BE2C (cell line): Measurements from ENCODE around the gene LUZP2.

Experiments used
- DNase-seq: peaks from one replicate; pipeline ENCODE4 v3.0.0-alpha.2; 2020
- H3K27me3 ChIP-seq: fragments of 250-450 bp; sonication (Bioruptor Pico); 2 replicates; pipeline ENCODE4 v1.5.1; 2020; ENCODE audit warnings: mild to moderate bottlenecking
- H3K36me3 ChIP-seq: fragments of 250-450 bp; sonication (Bioruptor Pico); 2 replicates; pipeline ENCODE4 v1.5.1; 2020; ENCODE audit warnings: mild to moderate bottlenecking
- H3K4me1 ChIP-seq: fragments of 250-450 bp; sonication (Bioruptor Pico); 2 replicates; pipeline ENCODE4 v1.5.1; 2020
- H3K4me3 ChIP-seq: 2 replicates; pipeline ENCODE4 v1.5.1; 2011; ENCODE audit warnings: low read depth, low read length
- H3K9me3 ChIP-seq: fragments of 250-450 bp; sonication (Bioruptor Pico); 2 replicates; pipeline ENCODE4 v1.5.1; 2020
- CTCF ChIP-seq: IDR thresholded peaks from 2 replicates; pipeline ENCODE4 v1.5.1; 2012; ENCODE audit warnings: mild to moderate bottlenecking, low read depth, low read length

Gene LUZP2

GRCh38 chr11:24866743-24867142, 369.9 kb downstream of the LUZP2 start:
- TF ChIP-seq CTCF = no peak

GRCh38 chr11:24870048-24870447, 373.2 kb downstream of the LUZP2 start:
- H3K9me3 ChIP-seq = no peaks in the 10 kb centered on the region

More at GRCh38 chr11:24866743-24867142, 369.9 kb downstream of the LUZP2 start:
- Histone ChIP-seq H3K36me3 (no peaks in the 10 kb centered on the region), H3K4me3 (no peak overlapping the region), H3K27me3 (no peaks in the 10 kb centered on the region), H3K4me1 (no peaks in the 10 kb centered on the region; the same call in 1 of the 2 replicates), H3K9me3 (no peaks in the 10 kb centered on the region)
- DNase-seq = peak; percentile 33

GRCh38 chr11:24872186-24872585, 375.3 kb downstream of the LUZP2 start:
- Histone ChIP-seq H3K27me3 (no peaks in the 10 kb centered on the region), H3K4me1 (no peaks in the 10 kb centered on the region; the same call in none of the 2 replicates), H3K36me3 (no peaks in the 10 kb centered on the region), H3K9me3 (no peaks in the 10 kb centered on the region), H3K4me3 (no peak overlapping the region)
- no peak for DNase-seq
- no peak for TF ChIP-seq CTCF

More at GRCh38 chr11:24870048-24870447, 373.2 kb downstream of the LUZP2 start:
- TF ChIP-seq CTCF = no peak
- Histone ChIP-seq H3K4me1 (no peaks in the 10 kb centered on the region; the same call in none of the 2 replicates), H3K4me3 (no peak overlapping the region), H3K27me3 (no peaks in the 10 kb centered on the region), H3K36me3 (no peaks in the 10 kb centered on the region)
- no peak for DNase-seq

- Histone ChIP-seq H3K36me3 (no peaks in the 10 kb centered on the region), H3K4me1 (no peaks in the 10 kb centered on the region; the same call in none of the 2 replicates), H3K4me3 (no peak overlapping the region), H3K27me3 (no peaks in the 10 kb centered on the region), H3K9me3 (no peaks in the 10 kb centered on the region)
- TF ChIP-seq CTCF = no peak
- no peak for DNase-seq
These were observed 375.9 kb downstream of the LUZP2 start for GRCh38 chr11:24872651-24873311.

- no peaks in the 10 kb centered on the region for H3K27me3 ChIP-seq
- H3K36me3 ChIP-seq = no peaks in the 10 kb centered on the region
- DNase-seq = no peak
- H3K4me1 ChIP-seq = no peaks in the 10 kb centered on the region
- TF ChIP-seq CTCF = no peak
- H3K4me3 ChIP-seq = no peak overlapping the region
- H3K9me3 ChIP-seq = no peaks in the 10 kb centered on the region
These were observed 384.1 kb downstream of the LUZP2 start for GRCh38 chr11:24880962-24881361.

- Histone ChIP-seq H3K27me3 (no peaks in the 10 kb centered on the region), H3K9me3 (no peaks in the 10 kb centered on the region), H3K36me3 (no peaks in the 10 kb centered on the region), H3K4me3 (no peak overlapping the region), H3K4me1 (no peaks in the 10 kb centered on the region)
- no peak for DNase-seq
- no peak for TF ChIP-seq CTCF
These were observed 388.8 kb downstream of the LUZP2 start for GRCh38 chr11:24885580-24886173.
